ENCODE measurements around the gene DRAM2.

DNA sequence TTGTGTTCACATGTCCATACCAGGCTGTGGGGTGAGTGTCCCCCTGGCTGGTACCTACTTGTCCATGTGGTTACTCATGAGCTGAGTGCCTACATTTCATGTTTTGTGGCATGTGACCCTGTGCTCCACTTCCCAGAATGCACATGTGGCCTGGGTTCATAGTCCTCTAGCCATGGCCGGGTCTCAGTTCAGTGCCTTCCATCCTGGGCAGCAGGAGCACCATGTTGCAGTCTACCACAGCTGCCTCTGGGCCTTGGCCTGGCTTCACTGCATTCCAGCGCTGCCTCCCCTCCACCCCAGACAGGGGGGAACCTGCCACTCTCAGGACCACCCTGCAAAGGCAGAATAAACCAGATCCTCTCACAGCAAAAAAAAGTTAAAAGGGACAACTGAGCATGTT lies 5.6 kb upstream of the DRAM2 start:
- TF ChIP-seq CTCF (IDR thresholded peaks at IDR 0.05; ENCODE audit: extremely low read depth in 1 of 2, insufficient read depth in 1 of 2, low read depth in 1 of 2, low read length in 2 of 2), result no peak
- TF ChIP-seq POLR2AphosphoS5 (IDR thresholded peaks at IDR 0.05; ENCODE audit: insufficient read depth, low read depth, low read length), result no peak
- no peak for TF ChIP-seq POLR2A (IDR thresholded peaks at IDR 0.05; ENCODE audit: low read depth, low read length)
- no peak for TF ChIP-seq MYC (IDR thresholded peaks at IDR 0.05; ENCODE audit: low read depth, low read length)
- no peak for TF ChIP-seq MAX (IDR thresholded peaks at IDR 0.05; ENCODE audit: insufficient read depth, insufficient read length)
- TF ChIP-seq GATA2 (IDR thresholded peaks at IDR 0.05; ENCODE audit: insufficient read depth, insufficient read length, low read depth, low read length), result no peak
